GM12878 (cell line): Measurements from ENCODE around the gene ISM1. TPM values are rescaled to one million over a fixed set of nuclear protein-coding genes. Genes with fewer than 3 reads are reported as not detected.

Experiments
- ATAC-seq: fragments of 200-7000 bp; cut with Tn5 transposase; 3 replicates; pipeline ENCODE4 v1.9.1; 2020; ENCODE audit warnings: mild to moderate bottlenecking, moderate library complexity
- BruUV-seq: library from RNA; stranded (reverse); fragments of 400-500 nt; replicated peaks from 2 replicates; lab custom pipeline; 2021; lab: Mats Ljungman, UMichigan
- CTCF ChIA-PET: fragments of 300-600 bp; sonication (Branson Sonifier 250); formaldehyde crosslinking; extraction: SDS; loops from one replicate; lab custom pipeline; 2021; ENCODE audit warnings: inconsistent platforms; lab: Yijun Ruan, JAX
- POLR2A ChIA-PET: fragments of 350-600 bp; formaldehyde crosslinking; extraction: SDS; loops from one replicate; lab custom pipeline; 2021; ENCODE audit warnings: inconsistent platforms; lab: Charles Lee
- RAD21 ChIA-PET: fragments of 300-600 bp; sonication (Branson Sonifier 250); formaldehyde crosslinking; loops from one replicate; lab custom pipeline; 2023; ENCODE audit warnings: antibody characterized with exemption; ENCODE audit not compliant: unreplicated experiment; lab: Charles Lee
- SMC1A ChIA-PET: fragments of 300-600 bp; sonication (Branson Sonifier 250); formaldehyde crosslinking; loops from one replicate; lab custom pipeline; 2023; ENCODE audit not compliant: unreplicated experiment, uncharacterized antibody; lab: Charles Lee
- DNase-seq: peaks from one replicate; pipeline ENCODE4 v3.0.0-alpha.2; 2011; ENCODE audit warnings: low read depth, low spot score
- FAIRE-seq: peaks from 3 replicates; lab custom pipeline; 2011; peaks lifted over from hg19 to GRCh38; lab: Jason Lieb, UNC
- H2AFZ ChIP-seq: 2 replicates; pipeline ENCODE4 v1.6.0; 2011; ENCODE audit warnings: low read depth, low read length, control low read depth; ENCODE audit not compliant: control insufficient read depth
- H3K27ac ChIP-seq: 2 replicates; pipeline ENCODE4 v1.5.1; 2011; ENCODE audit warnings: control low read depth; ENCODE audit not compliant: control insufficient read depth, insufficient read depth
- H3K27me3 ChIP-seq, 2 experiments: replicated peaks in 1 of 2; 2 replicates each; pipeline versions ENCODE4 v1.6.0 to v1.6.1; 2011; ENCODE audit warnings: low read length in 1 of 2; ENCODE audit not compliant: control insufficient read depth in 2 of 2, insufficient read depth in 2 of 2
- H3K36me3 ChIP-seq, 2 experiments: 2 replicates each; pipeline ENCODE4 v1.5.1; 2011; ENCODE audit warnings: low read length in 1 of 2; ENCODE audit not compliant: control insufficient read depth in 2 of 2, insufficient read depth in 2 of 2
- H3K4me1 ChIP-seq: 2 replicates; pipeline ENCODE4 v1.6.1; 2011; ENCODE audit warnings: mild to moderate bottlenecking, low read length, moderate library complexity, mixed read lengths; ENCODE audit not compliant: control insufficient read depth, insufficient read depth
- H3K4me2 ChIP-seq: 2 replicates; pipeline ENCODE4 v1.6.0; 2011; ENCODE audit warnings: control low read depth; ENCODE audit not compliant: control insufficient read depth, insufficient read depth
- H3K4me3 ChIP-seq: fragments of 200-600 bp; sonication (generic); 2 replicates; pipeline ENCODE4 v1.5.1; 2016
- H3K79me2 ChIP-seq: 2 replicates; pipeline ENCODE4 v1.6.0; 2011; ENCODE audit warnings: low read length; ENCODE audit not compliant: control insufficient read depth, insufficient read depth
- H3K9ac ChIP-seq: 2 replicates; pipeline ENCODE4 v1.8.0; 2011; ENCODE audit warnings: low read length, control low read depth, mixed read lengths; ENCODE audit not compliant: control insufficient read depth, insufficient read depth
- H3K9me3 ChIP-seq: replicated peaks from 3 replicates; pipeline ENCODE4 v1.5.1; 2011; ENCODE audit warnings: mild to moderate bottlenecking, low read length; ENCODE audit not compliant: control insufficient read depth, insufficient read depth
- H4K20me1 ChIP-seq: 2 replicates; pipeline ENCODE4 v1.6.0; 2011; ENCODE audit not compliant: control insufficient read depth, insufficient read depth
- CUX1 ChIP-seq: IDR thresholded peaks from 2 replicates; pipeline ENCODE4 v1.6.1; 2012; ENCODE audit warnings: improper control_type of control experiment, low read depth, low read length; ENCODE audit not compliant: insufficient replicate concordance
- E4F1 ChIP-seq: fragments of 450-650 bp; IDR thresholded peaks from 2 replicates; pipeline ENCODE4 v1.6.1; 2018; ENCODE audit warnings: borderline replicate concordance, mild to moderate bottlenecking; ENCODE audit not compliant: partially characterized antibody
- EED ChIP-seq: sonication (generic); IDR thresholded peaks from 2 replicates; pipeline ENCODE4 v1.6.1; 2016; ENCODE audit warnings: antibody characterized with exemption, low read depth
- KAT2A ChIP-seq: conservative IDR thresholded peaks from 2 replicates; pipeline ENCODE4 v1.6.1; 2011; ENCODE audit warnings: low read depth, low read length; ENCODE audit not compliant: control insufficient read depth
- YY1 ChIP-seq: IDR thresholded peaks from 2 replicates; pipeline ENCODE4 v1.6.1; 2011; ENCODE audit warnings: low read depth, mild to moderate bottlenecking, low read length
- ZNF592 ChIP-seq: fragments of 450-650 bp; IDR thresholded peaks from 2 replicates; pipeline ENCODE4 v1.6.1; 2017; ENCODE audit warnings: mild to moderate bottlenecking, moderate library complexity
- WGBS: methylation state at CpG from one replicate; pipeline ENCODE4 v1.1.6; 2016; ENCODE audit warnings: low lambda C conversion rate; ENCODE audit not compliant: insufficient replicate concordance, insufficient coverage; ENCODE audit errors: missing lambda C conversion rate; 5-methylcytosine and 5-hydroxymethylcytosine counted together
- in situ Hi-C: fragments of 300-500 bp; cut with MboI; formaldehyde crosslinking; loops from 9 replicates; pipeline ENCODE4 v1.14.3; 2018; ENCODE audit warnings: mixed read lengths
- intact Hi-C: fragments of 100-400 bp; cut with micrococcal nuclease; formaldehyde crosslinking; loops from one replicate; pipeline ENCODE4 v1.14.2; 2022; ENCODE audit not compliant: unreplicated experiment
- polyA plus RNA-seq, 11 experiments: library from polyadenylated mRNA; depleted of rRNA in 4 of 11; unstranded in 6 of 11; stranded (reverse) in 5 of 11; fragments of >200 nt; fragmentation: Nextera tagmentation in 4 of 11; fragmentation: Illumina TruSeq in 1 of 11; extraction: Ambion mirVana in 4 of 11; extraction: Trizol in 1 of 11; gene quantifications; 1 replicate in 1 of 11; 2 replicates in 10 of 11; pipeline versions ENCODE4 v1.2.1 to v1.2.3, GENCODE V29; 2011 to 2016; ENCODE audit warnings: inconsistent platforms in 2 of 11, missing spikeins in 2 of 11, low read depth in 1 of 11
- total RNA-seq, 4 experiments: library from RNA; depleted of rRNA in 3 of 4; stranded (reverse); fragments of >200 nt in 3 of 4; fragmentation: Illumina TruSeq in 1 of 4; extraction: Trizol in 1 of 4; gene quantifications; 2 replicates each; pipeline versions ENCODE4 v1.2.1 to v1.2.3, GENCODE V29; 2013 to 2021

ISM1 gene
- total and polyA plus RNA-seq, 10 of the 15 experiments (the other 5 are each of a cell fraction or from before 2014, with no cell fraction given) = 0.01 to 0.03 TPM; not detected in 8

- 37% methylated on average over 5 of the region's 5 CpGs for WGBS
- in situ Hi-C loops (no loop called here), intact Hi-C loops (no loop called here)
- Histone ChIP-seq H2AFZ (no peak overlapping the region), H3K27me3 (no peaks in the 10 kb centered on the region), H3K9ac (no peak overlapping the region), H3K36me3 (no peaks in the 10 kb centered on the region), H3K79me2 (no peaks in the 10 kb centered on the region), H3K9me3 (no peaks in the 10 kb centered on the region), H3K27ac (no peak overlapping the region), H4K20me1 (no peaks in the 10 kb centered on the region), H3K4me1 (no peaks in the 10 kb centered on the region), H3K4me2 (no peak overlapping the region), H3K4me3 (no peak overlapping the region)
- FAIRE-seq = no peak
- DNase-seq = no peak
- ATAC-seq = no peak
- no TSS peak for BruUV-seq
- no peak for TF ChIP-seq CUX1
- no peak for TF ChIP-seq ZNF592
- TF ChIP-seq E4F1 = no peak
- no peak for TF ChIP-seq KAT2A
- no peak for TF ChIP-seq EED
- no peak for TF ChIP-seq YY1
- SMC1A ChIA-PET = no interaction called here
- CTCF ChIA-PET = interaction anchor here (1.0 kb wide), 1 partner anchor 8 kb away, joined by 4 read pairs; no protein-coding TSS in a partner anchor
- RAD21 ChIA-PET = interaction anchor here (1.2 kb wide), 1 partner anchor 260 kb away, joined by 5 read pairs; no protein-coding TSS in a partner anchor
- POLR2A ChIA-PET = interaction anchor here (0.5 to 0.7 kb wide), 2 partner anchors 15 to 286 kb away, joined by 3 read pairs; no protein-coding TSS in a partner anchor
Observed at GRCh38 chr20:13286052-13286451, 65.0 kb downstream of the ISM1 start.
